EH (cell line): ENCODE measurements around the gene STK32B.
"Not testable (repeated sequence)": the region's sequence is repeated elsewhere in the genome, so short reads cannot be mapped to it uniquely, and the experiment has no call there.

Source experiments
- DNase-seq: peaks from one replicate; pipeline ENCODE4 v3.0.0-alpha.2; 2015; ENCODE audit warnings: low read depth

STK32B gene

GRCh38 chr4:5051278-5052203 is at the start of gene STK32B:
Gene STK32B (plus strand): TSS chr4:5051480.
- peak; percentile 94 for DNase-seq

GRCh38 chr4:5001641-5002040 is 49.6 kb upstream of the STK32B start:
- not testable (repeated sequence) for DNase-seq

- no peak for DNase-seq
Measured at GRCh38 chr4:5003372-5003857, 47.9 kb upstream of the STK32B start.

GRCh38 chr4:5003918-5004317 is 47.4 kb upstream of the STK32B start:
- DNase-seq = no peak

DNA sequence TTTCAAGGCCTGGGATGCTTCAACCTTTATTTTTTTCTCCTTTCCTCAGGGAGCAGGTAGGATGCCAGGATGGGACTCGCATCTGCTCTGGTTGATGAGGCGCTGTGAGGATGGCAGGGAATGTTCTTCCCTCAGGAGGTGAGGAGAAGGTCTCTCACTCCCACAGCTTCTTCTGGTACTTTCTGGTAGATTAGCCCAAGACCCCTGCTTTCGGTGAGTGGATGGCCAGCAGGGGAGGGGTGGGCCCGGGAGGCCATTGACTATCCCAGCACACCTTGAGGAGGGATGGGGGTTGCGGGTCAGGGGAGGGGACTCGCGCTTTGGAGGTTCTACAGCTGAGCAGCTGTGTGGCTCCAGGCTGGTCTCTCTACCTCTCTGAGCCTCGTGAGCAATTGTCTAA is 46.8 kb upstream of the STK32B start:
- no peak for DNase-seq

GRCh38 chr4:5006932-5007331 is 44.3 kb upstream of the STK32B start:
- DNase-seq = not testable (repeated sequence)

- DNase-seq = no peak
Measured at GRCh38 chr4:5009796-5010195, 41.5 kb upstream of the STK32B start.

DNA sequence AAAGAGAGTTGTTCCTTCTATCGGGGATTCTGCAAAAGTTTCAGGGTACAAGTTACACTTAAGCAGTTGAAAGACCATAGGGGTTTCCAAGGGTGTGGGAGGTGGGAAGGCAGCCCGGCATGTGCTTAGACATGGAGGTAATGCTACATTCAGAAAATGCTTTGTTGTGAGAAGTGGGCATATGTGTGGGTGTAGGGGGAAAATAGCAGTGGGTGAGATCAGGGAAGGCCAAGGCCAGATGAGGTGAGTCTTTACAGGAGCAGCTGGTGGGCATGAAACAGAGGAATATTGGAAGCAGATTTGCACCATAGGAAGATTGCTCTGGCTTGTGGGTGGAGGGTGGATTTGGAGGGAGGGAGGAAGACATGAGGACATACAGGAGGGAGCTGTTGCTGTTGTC is 40.3 kb upstream of the STK32B start:
- DNase-seq = no peak

DNA sequence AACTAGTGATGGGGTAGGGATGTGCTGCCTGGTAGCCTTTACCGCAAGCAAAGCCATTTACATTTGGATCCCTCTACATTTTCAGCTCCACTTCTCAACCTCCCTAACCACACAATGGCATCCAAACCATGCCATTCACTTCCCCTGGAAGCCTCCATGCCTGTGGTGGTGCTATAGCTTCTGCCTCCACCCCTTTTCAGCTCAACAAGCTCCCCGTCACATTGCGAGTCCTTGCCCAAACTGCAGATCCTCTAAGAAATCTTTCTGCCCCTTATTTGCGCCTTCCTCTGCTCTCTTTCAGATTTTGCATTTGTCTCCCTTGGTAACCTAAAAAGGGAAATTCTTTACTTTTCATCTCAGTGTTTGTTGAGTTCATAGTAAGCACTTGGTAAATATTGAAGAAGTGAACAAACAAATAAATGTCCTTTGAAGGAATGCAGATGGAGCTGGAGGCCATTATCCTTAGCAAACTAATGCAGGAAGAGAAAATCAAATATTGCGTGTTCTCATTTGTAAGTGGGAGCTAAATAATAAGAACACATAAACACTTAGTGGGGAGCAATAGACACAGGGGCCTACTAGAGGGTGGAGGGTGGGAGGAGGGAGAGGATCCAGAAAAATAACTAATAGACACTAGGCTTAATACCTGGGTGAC is 38.9 kb upstream of the STK32B start:
- DNase-seq = no peak

DNA sequence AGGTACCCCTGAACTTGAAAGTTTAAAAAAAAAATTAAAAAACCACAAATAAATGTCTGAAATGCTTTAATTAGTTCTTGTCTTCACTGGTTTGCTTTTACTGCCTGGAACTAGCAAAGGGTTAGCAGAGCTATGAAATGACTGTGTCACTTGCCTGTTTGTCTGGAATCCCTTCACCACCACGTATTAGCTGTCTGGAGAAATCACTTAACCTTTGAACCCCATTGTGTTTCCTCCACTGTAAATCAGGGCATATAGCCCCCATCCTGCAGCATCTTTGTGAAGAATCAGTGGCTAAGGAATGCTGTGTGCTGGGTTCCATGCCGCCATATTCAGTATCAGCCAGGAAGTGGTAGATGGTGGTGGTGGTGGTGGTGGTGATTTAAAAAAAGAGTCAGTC is 38.3 kb upstream of the STK32B start:
- DNase-seq = no peak

DNA sequence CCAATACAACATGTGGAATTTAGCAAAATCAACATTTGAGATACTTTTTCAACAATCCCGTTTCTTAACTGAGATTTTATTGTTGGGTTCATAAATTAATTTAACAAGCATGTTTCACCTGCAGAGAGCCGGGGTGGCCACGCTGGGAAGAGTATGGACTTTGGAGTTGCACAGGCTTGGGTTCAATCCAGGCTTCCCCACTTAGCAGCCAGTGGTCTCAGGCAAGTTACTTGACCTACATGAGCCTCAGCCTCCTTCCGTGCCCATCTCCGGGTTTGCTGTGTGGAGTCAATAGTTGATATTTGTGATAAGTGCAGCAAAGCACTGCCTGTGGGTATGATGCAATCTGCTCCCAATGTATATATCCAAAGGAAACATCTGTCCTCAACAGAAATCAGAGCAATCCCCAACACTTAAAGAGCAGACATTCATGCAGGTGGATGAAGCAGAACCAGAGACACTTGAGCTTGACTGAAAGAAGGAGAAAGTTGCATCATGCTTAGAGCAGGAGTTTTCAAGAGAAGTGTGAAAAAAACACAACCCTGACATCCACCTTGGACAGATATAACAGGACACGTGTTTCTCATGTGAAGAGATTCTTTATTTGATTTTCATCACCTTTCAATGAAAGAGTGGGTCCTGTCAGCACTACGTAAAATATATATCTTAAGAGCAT is 37.1 kb upstream of the STK32B start:
- DNase-seq = no peak

GRCh38 chr4:5018096-5018495 is 33.2 kb upstream of the STK32B start:
- no peak for DNase-seq

DNA sequence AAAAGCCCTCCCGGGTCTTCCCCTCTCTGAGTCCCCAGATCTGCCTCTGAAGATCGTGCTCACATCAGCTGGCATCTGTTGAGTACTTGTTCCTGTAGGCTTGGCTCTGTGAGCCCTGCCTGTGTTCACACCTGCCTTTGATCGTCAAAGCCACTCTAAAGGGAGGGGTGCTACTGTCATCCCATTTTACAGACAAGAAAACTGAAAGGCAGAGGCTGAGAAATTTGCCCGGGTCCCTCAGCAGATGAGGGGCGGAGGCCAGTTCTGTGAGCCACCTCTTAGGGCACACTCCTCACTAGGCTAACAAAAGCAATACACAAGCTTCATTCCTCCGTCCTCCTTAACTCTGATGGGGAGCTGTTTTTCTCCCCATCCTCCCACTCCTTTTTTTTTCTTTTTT is 32.7 kb upstream of the STK32B start:
- no peak for DNase-seq

DNA sequence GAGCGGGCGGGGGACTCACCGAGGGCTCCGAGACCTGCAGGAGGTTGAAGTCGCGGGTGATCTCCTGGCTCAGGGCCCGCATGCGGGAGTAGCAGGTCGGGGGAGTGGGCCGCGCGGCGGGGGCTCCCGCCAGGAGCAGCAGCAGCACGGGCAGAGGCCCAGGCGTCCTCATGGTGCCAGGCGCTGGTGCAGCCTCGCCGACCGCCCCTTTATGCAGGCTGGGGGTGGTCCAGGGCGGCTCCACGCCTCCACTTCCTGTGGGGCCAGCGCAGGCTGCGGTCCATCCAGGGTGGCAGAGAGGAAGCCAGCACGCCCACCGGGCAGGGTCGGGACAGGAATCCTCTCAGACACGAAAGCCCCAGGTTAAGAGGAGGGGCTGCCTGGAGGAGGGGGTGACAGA is 32.0 kb upstream of the STK32B start, which contains the start of gene CYTL1:
Gene CYTL1, minus strand, starts transcription at position 185 of the 400 bp plus-strand sequence. Its CDS starts 13 bp downstream, at position 172.
- no peak for DNase-seq

DNA sequence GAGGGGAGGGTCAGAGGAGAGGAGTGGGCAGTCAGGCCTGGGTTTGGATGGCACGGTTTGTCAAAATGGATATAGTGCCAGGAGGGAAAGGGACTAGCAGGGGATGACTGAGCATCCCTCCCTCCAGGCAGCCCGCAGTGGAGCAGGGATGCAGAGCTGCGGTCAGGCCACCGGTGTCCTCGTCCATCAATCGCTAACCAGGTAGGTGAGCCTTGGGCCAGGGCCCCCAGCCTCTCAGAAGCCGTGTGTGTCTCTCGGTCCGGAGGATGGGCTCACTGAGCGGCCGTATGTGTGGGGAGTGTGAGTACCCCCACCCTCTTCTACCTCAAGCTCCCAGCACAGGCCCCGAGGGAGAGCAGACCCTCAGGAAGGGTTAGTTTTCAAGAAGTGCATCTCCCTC is 31.5 kb upstream of the STK32B start:
- no peak for DNase-seq

DNA sequence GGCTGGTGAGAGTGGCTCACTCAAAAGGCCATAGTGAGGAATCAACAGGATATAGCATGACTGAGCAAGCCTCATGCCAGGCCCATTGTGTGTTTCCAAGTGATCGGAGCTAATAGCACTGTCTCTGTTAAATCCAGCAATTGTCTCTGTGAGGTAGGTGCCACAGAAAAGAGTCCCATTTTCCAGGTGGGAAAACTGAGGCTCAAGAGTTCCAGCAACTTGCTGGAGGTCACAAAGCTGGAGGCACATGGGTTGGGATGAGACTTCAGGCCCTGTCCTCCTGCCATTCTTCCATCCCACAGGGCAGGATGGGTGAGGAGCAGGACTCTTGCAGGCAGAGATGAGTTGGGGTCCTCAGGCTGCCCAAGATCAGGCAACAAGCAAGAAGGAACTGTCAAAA is 30.9 kb upstream of the STK32B start:
- DNase-seq = no peak

- DNase-seq = no peak
Measured at GRCh38 chr4:5021546-5021945, 29.7 kb upstream of the STK32B start.

GRCh38 chr4:5024673-5025072 is 26.6 kb upstream of the STK32B start:
- DNase-seq = no peak

DNA sequence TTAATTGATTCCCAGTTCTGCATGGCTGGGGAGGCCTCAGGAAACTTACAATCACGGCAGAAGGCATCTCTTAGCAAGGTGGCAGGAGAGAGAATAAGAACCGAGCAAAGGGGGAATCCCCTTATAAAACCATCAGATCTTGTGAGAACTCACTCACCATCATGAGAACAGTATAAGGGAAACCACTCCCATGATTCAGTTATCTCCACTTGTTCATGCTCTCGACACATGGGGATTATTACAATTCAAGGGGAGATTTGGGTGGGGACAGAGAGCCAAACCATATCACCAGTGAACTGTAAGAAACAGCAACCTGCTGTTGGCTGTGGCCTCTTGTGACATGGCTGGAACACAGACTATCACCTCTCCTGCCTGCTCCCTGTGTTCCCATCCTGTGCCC is 24.9 kb upstream of the STK32B start:
- no peak for DNase-seq

- DNase-seq = no peak
Measured at GRCh38 chr4:5027346-5027745, 23.9 kb upstream of the STK32B start.

DNA sequence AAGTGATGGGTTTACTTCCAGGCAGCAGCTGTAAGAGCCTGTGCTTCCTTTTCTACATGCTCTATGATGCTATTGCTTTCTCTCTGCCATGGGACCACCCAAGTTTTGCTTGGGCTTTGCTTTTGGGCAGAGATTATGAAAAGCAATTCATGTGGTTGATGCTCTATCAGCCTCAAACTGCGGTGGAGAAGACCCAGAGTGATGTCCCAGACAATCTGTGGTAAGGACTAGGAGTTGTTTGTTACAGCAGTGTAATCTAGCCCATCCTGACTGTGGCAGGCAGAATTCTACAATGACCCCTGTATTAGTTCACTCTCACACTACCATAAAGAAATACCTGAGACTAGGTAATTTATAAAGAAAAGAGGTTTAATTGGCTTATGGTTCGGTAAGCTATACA is 22.8 kb upstream of the STK32B start:
- no peak for DNase-seq

- no peak for DNase-seq
Measured at GRCh38 chr4:5029447-5029846, 21.8 kb upstream of the STK32B start.

- DNase-seq = no peak
Measured at GRCh38 chr4:5030221-5030620, 21.1 kb upstream of the STK32B start.
